Frontal cortex (tissue), 4 donors: ENCODE measurements around the gene SH3PXD2B. TPM values are rescaled to one million over a fixed set of nuclear protein-coding genes. Genes with fewer than 3 reads are reported as not detected.
A peak's percentile ranks its signal among the peaks of the same experiment; 100 is the strongest.
"Not testable (repeated sequence)": the region's sequence is repeated elsewhere in the genome, so short reads cannot be mapped to it uniquely, and the experiment has no call there.

Experiments
- DNase-seq, 2 donors: peaks; one replicate each; pipeline ENCODE4 v3.0.0; 2012; ENCODE audit warnings: low spot score in 2 of 2
- FAIRE-seq: peaks from 2 replicates; lab custom pipeline; 2012; peaks lifted over from hg19 to GRCh38; lab: Jason Lieb, UNC
- total RNA-seq: library from RNA; depleted of rRNA; stranded (reverse); fragments of >200 nt; gene quantifications from one replicate; pipeline ENCODE4 v1.2.3, GENCODE V29; 2014
- donor health status: control.
- donor health status: control.
- donor health status: control.

The SH3PXD2B gene
- total RNA-seq, 1 donor from 2014 or later: 13.0 TPM

GRCh38 chr5:172321593-172321992 lies 132.7 kb downstream of the SH3PXD2B start:
- FAIRE-seq (no peak), DNase-seq (no peak)

- DNase-seq: no peak
- no peak for FAIRE-seq
Measured at GRCh38 chr5:172319708-172320441, 134.4 kb downstream of the SH3PXD2B start.

DNA sequence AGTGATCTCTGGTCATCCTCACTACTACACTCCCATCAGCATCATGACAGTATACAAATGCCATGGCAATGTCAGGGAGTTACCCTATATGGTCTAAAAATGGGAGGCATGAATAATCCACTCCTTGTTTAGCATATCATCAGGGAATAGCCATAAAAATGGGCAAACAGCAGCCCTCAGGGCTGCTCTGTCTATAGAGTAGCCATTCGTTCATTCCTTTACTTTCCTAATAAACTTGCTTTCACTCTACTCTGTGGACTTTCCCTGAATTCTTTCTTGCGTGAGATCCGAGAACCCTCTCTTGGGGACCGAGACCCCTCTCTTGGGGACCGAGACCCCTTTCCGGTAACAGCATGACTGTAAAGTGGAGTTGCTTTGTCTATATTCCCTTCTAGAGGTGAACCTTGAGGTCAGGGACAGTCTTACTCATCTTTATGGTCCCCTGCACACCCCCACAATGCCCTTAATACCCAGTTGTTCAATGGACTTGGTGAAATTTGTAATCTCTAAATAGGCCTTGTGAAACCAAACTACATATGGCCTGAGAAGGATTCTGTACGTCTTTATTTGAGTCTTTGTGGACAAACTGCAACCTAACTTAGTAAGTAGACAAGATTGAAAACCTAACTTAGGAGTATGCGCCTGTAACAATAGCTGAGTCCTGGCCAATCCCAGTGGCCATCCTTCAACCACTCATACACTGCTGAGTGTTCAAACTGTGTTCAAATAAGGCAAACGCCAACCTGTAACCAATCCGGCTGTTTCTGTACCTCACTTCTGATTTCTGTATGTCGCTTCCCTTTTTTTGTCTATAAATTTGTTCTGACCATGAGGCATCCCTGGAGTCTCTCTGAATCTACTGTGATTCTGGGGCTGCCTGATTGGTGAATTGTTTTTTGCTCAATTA lies 138.5 kb downstream of the SH3PXD2B start:
- no peak for FAIRE-seq
- DNase-seq: no peak

- FAIRE-seq: no peak
Measured at GRCh38 chr5:172313915-172314314, 140.4 kb downstream of the SH3PXD2B start.

GRCh38 chr5:172312286-172312685 lies 142.0 kb downstream of the SH3PXD2B start:
- DNase-seq (no peak), FAIRE-seq (no peak)

More at GRCh38 chr5:172313915-172314314, 140.4 kb downstream of the SH3PXD2B start:
- no peak for DNase-seq

DNA sequence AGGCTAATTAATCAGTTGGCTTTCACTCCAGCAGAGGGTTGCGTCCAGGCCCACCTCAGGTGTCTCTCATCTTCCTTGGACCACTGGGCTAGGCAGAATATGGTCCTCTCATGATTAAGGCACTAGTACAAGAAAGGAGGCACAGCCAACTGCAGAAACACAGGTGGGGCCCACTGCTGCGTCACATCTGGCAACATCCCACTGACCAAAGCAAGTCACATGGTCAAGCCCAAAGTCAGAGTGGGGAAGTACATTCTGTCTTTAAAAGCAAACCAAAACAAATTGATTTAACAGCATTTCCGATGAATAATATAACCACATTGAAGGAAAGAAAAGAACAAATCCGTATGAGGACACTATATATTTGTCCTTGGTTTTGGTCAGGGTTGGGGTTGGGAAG lies 142.7 kb downstream of the SH3PXD2B start:
- FAIRE-seq: no peak

GRCh38 chr5:172311026-172311425 lies 143.3 kb downstream of the SH3PXD2B start:
- no peak for FAIRE-seq
- DNase-seq: no peak

More for the DNA sequence above, 142.7 kb downstream of the SH3PXD2B start:
- DNase-seq: no peak

- FAIRE-seq: no peak
- DNase-seq: no peak
Measured at GRCh38 chr5:172305380-172305779, 148.9 kb downstream of the SH3PXD2B start.

DNA sequence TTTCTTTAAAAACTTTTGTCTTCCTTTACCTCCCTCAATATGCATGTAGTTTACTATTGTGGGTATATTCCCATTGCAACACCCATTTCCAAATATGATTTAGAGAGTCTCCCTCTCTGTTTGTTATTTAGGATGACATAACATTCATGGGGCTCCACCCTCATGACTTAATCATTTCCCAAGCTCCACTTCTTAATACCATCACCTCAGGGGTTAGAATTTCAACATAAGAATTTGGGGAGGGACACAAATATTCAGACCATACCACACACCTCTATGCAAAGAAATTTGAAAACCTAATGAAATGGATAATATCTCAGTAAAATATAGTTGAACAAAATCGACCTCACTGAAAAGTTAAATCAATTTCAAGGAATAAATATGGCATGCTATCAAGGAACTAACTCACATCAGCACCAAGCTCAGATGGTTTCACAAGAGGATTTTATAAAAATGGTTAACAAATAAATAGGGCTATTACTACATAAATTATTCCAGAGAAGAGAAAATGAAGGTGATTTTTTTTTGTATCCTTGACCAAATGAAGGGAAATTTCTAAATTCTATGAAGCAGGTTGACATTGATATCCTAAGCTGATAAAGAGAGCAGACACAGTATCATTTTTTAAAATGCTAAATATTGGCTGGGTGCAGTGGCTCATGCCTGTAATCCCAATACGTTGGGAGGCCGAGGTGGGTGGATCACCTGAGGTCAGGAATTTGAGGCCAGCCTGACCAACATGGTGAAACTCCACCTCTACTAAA lies 150.6 kb downstream of the SH3PXD2B start:
- no peak for DNase-seq
- FAIRE-seq: no peak

GRCh38 chr5:172303162-172303561 lies 151.2 kb downstream of the SH3PXD2B start:
- DNase-seq: no peak
- no peak for FAIRE-seq

DNA sequence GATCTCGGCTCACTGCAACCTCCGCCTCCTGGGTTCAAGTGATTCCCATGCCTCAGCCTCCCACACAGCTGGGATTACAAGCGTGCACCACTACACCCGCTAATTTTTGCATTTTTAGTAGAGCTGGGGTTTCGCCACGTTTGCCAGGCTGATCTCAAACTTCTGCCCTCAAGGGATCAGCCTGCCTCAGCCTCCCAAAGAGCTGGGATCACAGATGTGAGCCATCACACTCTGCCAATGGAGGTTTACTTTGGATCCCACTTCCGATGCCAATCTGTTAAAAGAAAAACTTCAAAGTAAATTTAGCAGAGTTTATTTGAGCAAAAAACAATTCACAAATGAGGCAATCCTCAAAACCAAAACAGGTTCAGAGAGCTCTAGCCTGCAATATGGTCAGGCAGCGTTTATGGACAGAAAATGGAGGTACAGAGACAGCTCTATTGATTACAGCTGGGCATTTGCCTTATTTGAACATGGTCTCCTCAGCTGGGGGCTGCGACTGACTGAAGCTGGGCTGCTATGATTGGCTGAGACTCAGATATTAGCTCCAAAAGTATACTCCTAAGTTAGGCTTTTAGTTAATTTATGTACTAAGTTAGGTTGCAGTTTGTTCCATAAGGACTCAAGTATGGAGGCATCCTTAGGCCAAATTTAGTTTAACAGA lies 152.1 kb downstream of the SH3PXD2B start:
- no peak for DNase-seq
- FAIRE-seq: no peak

DNA sequence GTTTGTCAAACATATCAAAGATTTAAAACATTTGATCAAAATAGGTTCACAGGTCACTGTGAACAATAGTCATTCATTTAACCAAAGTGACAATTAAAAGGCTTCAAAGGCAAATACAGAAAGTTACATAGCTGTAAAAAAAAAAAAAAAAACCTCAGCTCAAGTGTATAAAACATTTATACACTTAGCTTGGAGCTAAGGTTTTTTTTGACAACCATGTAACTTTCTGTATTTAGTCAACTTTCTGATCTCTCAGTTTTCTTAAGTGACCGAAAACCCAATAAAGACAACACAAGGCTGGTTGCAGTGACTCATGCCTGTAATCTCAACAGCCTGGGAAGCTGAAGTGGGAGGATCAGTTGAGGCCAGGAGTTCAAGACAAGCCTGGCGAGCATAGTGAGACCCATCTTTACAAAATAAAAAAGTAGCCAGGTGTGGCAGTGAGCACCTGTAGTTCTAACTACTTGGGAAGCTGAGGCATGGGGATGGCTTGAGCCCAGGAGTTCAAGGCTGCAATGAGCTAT lies 154.3 kb downstream of the SH3PXD2B start:
- no peak for FAIRE-seq
- no peak for DNase-seq

DNA sequence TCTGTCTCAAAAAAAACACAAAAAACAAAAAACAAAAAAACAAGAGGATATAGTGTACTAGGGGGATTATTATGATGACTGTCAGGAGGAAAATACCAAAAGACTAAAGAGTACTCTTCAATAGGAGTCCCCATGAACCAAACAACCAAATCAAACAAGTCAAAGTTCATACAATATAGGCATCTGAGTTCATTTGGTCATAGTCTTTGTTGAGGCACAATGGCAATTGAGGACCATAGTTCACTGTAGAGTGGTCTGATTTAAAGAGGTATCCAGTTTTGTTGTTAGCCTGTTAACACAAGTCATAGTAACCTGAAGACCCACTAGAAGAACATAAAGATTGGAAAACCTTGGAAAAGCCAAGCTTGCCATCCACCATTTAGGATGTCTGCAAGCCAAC lies 159.5 kb downstream of the SH3PXD2B start:
- DNase-seq: no peak
- FAIRE-seq: no peak

- DNase-seq: no peak
- no peak for FAIRE-seq
Measured at GRCh38 chr5:172293745-172294342, 160.5 kb downstream of the SH3PXD2B start.

GRCh38 chr5:172293054-172293744 lies 161.1 kb downstream of the SH3PXD2B start:
- FAIRE-seq (no peak), DNase-seq (peak; percentile 36 to 65)

- not testable (repeated sequence) for FAIRE-seq, DNase-seq
Measured at GRCh38 chr5:172291837-172292236, 162.5 kb downstream of the SH3PXD2B start.

- DNase-seq (no peak), FAIRE-seq (no peak)
Measured at GRCh38 chr5:172288465-172288864, 165.9 kb downstream of the SH3PXD2B start.

GRCh38 chr5:172287140-172287539 lies 167.2 kb downstream of the SH3PXD2B start:
- DNase-seq, FAIRE-seq: not testable (repeated sequence)
